ENCODE measurements around the gene IGSF5.
"Not testable (repeated sequence)": the region's sequence is repeated elsewhere in the genome, so short reads cannot be mapped to it uniquely, and the experiment has no call there.

Gene IGSF5

DNA sequence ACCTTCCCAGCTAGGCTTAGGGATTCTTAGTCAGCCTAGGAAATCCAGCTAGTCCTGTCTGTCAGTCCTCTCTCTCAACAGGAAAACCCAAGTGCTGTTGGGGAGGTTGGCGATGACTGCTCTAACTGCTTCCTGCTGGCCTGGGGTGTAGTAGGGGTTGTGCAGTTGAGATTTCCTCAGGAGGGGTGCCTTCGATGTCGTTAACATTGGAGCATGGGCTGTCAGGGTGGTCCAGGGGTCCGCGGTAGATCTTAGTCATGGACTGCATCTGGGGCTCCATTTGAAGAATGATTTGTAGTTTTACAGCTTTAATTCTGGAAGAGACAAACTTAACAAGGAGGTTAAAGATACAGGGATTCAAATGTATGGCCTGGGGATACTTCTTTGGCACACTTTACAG, 5.5 kb upstream of the IGSF5 start:
- DNase-seq: not testable (repeated sequence)

DNA sequence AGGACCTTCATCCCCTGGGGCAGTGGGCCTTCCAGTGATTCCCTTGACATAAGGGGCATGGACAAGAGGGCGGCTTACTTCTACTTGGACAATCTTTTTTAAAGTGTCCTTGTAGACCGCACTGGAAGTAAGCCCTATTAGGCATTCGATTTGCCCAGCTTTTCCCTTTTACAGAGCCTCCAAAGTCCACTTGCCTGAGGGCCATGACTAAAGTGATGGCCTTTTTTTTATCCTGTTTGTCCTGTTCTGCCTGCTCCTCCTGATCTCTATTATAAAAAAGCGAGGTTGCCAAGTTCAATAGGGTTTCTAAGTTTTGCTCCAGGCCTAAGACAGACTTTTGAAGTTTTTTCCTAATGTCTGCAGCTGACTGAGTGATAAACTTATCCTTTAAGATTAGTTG, 2.4 kb upstream of the IGSF5 start:
- not testable (repeated sequence) for DNase-seq

DNA sequence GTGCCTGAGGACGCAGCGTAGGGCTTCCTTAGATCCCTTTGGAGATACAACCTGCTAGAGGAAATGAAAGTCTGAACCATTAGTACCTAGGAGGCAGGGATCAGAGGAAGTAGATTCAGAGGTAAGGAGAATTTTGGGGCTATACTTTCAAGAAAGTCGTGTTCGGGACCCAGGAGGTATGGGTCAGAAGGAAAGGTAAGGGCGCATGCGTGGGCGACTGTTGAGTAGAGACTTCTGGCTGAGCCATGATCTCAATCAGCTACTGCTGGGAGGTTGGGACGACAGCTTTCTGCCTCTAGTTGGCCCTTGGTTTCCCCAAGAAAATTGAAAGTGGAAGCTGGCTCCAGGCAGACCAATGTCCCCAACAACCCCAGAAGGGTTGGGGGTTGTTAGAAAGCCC, 349 bp downstream of the IGSF5 start:
- DNase-seq: not testable (repeated sequence)

DNA sequence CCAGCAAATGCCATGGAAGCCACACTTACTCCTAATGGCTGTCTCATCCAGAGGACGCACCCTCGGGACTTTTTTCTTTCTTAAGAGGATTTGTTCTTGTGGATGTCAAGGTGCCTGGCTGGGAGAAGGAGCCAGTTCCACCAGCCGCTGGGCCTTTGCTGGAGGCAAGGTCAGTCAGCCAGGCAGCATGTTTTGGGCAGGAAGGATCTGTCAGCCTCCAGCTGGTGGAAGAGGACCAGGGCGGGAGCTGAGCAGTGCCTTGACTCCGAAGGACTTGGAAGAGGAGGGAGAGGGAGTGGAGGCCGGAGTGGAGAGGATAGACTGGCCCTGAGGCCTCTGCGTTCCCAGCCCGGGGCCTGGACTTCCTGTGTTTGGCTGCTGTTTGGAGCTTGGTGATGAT, 5.7 kb downstream of the IGSF5 start:
- DNase-seq: no peak

GRCh38 chr21:39754811-39755210, 9.8 kb downstream of the IGSF5 start:
- no peak for DNase-seq

GRCh38 chr21:39756285-39756684, 11.3 kb downstream of the IGSF5 start:
- DNase-seq: no peak

DNA sequence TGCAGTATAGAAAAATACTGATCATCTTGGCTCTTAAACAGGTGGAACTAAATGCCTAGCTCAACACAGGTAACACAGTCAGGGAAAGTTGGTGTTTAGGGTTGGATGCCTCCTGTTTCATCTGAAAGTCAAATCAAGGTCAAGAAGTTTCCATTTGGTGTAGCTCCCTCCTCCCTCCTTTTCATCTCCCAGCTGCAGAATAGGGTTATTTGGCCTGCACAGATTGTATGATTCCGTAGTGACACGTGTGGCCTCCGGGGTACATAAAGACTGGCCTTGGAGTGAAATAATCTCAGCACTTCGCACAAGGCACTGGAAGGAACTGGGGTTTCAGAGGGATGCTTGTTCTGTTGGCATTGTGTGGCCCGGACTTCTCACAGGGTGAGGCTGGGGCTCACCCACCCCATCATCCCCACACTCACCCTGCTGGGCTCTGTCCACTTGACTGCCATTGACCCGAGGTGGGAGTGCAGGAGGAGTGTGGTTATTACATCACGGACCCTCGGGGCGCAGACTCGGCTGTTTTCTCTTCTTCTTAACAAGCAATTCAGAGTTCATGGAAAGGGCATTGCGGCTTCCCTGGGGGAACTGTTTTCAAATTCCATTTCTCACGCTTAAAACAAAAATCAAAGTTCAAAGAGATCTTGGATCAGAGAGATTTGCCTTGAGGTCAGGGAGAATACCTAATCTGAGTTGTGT, 18.4 kb downstream of the IGSF5 start:
- DNase-seq: no peak

- no peak for DNase-seq
These were observed 29.2 kb downstream of the IGSF5 start for GRCh38 chr21:39774227-39774626.

GRCh38 chr21:39775816-39776215, 30.8 kb downstream of the IGSF5 start:
- no peak for DNase-seq

DNA sequence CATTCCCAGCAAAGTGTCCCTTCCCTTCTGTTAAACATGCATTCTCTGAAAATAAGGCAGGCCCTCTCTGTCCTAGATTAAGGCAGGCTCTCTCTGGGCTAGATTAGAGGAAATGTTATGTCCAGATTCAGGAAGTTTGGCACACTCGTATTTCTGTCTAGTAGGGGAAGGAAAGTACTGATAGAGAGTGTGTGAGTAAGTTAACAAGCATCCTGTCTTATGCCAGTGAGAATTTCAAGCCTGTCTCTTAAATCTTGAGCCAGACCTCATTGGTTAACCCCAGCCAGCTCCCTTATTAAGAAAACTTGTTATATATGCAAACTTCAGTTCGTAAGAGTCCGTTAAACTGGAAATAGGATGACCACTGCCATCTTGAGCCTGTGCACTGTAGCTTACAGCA, 31.6 kb downstream of the IGSF5 start:
- DNase-seq: no peak

- no peak for DNase-seq
These were observed 36.3 kb downstream of the IGSF5 start for GRCh38 chr21:39781331-39781730.

- no peak for DNase-seq
These were observed 43.4 kb downstream of the IGSF5 start for GRCh38 chr21:39788383-39788782.

DNA sequence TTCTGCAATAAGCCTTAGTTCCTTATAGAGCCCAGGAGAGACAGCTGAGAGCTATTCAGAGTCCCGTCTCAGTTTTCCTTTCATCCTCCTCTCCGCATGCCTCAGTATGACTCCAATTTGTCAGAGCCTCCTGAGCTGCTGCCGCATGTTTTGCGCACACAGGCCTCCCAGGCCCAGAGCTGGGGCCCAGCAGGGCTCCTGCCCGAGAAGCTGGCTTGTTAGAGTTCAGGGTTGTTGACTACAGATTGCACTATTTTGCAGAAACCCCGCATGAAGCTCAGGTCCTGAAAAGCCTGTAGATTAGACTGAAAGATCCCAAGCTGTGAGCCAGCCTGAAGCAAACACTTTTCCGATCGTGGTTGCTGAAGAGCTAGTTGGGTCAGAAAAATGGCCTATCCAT, 51.5 kb downstream of the IGSF5 start:
- no peak for DNase-seq

GRCh38 chr21:39799178-39799577, 54.2 kb downstream of the IGSF5 start:
- DNase-seq: no peak

GRCh38 chr21:39800311-39800710, 55.3 kb downstream of the IGSF5 start:
- no peak for DNase-seq

GRCh38 chr21:39802217-39802616, 57.2 kb downstream of the IGSF5 start:
- DNase-seq: no peak

DNA sequence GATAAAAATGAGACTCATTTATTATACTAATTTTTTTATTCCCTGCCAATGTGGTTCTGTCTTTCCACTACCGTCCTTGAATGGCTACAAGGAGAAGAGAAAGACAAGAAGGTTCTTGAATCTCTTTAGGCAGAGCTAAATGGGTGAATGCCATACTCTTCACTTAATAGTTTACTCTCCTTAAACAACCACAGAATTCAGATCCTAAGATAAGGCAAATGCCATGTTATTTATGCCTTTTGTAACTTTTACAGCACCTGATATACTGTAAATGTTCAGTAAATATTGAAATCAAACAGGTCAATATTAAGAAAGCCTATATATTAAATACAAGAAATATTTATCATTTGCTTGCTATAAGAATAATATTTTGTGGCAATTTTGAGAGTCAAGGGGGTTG, 58.4 kb downstream of the IGSF5 start:
- DNase-seq: no peak

- no peak for DNase-seq
These were observed 59.3 kb downstream of the IGSF5 start for GRCh38 chr21:39804240-39804639.

- no peak for DNase-seq
These were observed 61.0 kb downstream of the IGSF5 start for GRCh38 chr21:39805983-39806382.

GRCh38 chr21:39807738-39808137, 62.8 kb downstream of the IGSF5 start:
- no peak for DNase-seq

GRCh38 chr21:39809936-39810335, 65.0 kb downstream of the IGSF5 start:
- no peak for DNase-seq

DNA sequence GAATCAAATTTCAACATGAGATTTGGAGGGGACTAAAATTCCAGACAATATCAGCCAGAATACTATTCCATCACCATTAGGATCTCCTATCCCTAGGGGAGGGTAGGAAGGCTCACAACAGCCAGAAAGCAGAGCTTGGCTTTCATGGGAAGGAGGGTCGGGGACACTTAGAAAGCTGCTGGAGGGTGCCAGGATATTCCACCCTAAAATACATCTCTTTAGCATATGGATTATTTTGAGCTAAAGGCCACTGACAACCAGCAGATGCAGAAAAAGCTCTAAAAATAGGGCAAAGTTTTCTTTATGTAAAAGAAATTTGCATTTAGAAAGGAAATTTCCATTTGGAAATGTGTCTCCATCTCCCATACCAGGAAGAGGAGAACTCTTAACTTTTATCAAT, 68.0 kb downstream of the IGSF5 start:
- no peak for DNase-seq

- no peak for DNase-seq
These were observed 73.6 kb downstream of the IGSF5 start for GRCh38 chr21:39818557-39818956.

DNA sequence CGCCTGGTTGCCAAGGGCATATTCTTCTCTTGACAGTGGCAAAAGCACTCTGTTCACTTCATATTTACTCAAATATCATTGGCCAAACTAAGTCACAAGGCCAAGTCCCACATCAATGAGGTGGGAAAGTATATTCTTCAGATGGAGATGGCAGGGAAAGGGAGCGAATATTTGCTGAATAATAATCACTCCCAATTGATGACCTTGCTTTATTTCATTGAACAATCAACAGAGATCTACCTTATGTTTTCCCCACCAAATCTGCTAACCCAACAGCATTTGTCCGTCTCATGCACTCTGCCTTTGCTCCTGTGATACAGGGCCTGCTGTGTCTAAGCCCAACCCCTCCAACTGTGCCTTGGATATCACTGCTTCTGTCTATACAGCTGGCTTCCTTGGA, 77.1 kb downstream of the IGSF5 start:
- DNase-seq: no peak

- no peak for DNase-seq
These were observed 80.3 kb downstream of the IGSF5 start for GRCh38 chr21:39825250-39825649.

- DNase-seq: no peak
These were observed 89.6 kb downstream of the IGSF5 start for GRCh38 chr21:39834543-39834942.
